Retinal pigment epithelial cell (primary cell): ENCODE results near the gene MYBPHL.
A peak's percentile ranks its signal among the peaks of the same experiment; 100 is the strongest.
"Not testable (repeated sequence)": the region's sequence is repeated elsewhere in the genome, so short reads cannot be mapped to it uniquely, and the experiment has no call there.

Experiments
- DNase-seq: peaks from one replicate; pipeline ENCODE4 v3.0.0-alpha.2; 2010; ENCODE audit warnings: low read depth
- H3K4me3 ChIP-seq: 2 replicates; pipeline ENCODE4 v1.5.1; 2011; ENCODE audit warnings: mild to moderate bottlenecking, low read length, control low read depth, moderate library complexity
- TF ChIP-seq, protein P1 (sequence below): conservative IDR thresholded peaks from 2 replicates; pipeline ENCODE4 v1.5.1; 2011; ENCODE audit warnings: low read depth, low read length, control low read depth, inconsistent platforms

MYBPHL gene

DNA sequence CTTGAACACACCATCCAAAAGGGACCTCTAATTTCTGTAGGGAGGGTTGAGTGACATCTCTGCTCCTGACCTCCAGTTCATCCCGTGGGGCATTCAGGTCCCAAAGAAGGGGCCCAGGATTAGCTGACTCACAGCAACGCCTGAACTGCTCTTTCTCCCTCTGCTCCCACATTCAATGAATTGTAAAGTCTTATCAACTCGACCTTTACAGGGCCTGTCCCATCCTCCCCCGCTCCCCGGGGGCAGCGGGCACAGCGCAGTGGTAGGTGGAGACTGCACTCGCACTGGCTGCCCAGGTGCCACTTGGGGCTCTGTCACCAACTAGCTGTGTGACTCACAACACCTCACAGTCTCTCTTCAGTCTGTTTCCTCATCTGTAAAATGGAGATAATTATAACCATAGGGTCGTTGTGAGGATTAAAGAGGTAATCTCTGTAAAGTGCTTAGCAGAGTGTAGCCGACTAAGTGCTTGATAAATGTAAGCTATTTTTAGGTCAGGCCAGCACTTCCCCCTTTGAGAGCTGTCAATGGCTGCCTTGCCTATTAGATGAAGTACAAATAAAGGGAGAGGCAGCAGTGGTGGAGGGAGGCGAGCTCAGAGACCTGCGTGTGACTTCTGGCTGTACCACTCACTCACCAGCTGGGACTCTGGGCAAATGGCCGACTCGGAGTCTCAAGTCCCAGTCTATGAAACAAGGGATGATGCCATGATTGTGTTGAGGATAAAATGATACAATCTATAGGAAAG lies 637 bp upstream of the MYBPHL start:
- peak; percentile 79 for DNase-seq
- TF ChIP-seq, protein P1, sequence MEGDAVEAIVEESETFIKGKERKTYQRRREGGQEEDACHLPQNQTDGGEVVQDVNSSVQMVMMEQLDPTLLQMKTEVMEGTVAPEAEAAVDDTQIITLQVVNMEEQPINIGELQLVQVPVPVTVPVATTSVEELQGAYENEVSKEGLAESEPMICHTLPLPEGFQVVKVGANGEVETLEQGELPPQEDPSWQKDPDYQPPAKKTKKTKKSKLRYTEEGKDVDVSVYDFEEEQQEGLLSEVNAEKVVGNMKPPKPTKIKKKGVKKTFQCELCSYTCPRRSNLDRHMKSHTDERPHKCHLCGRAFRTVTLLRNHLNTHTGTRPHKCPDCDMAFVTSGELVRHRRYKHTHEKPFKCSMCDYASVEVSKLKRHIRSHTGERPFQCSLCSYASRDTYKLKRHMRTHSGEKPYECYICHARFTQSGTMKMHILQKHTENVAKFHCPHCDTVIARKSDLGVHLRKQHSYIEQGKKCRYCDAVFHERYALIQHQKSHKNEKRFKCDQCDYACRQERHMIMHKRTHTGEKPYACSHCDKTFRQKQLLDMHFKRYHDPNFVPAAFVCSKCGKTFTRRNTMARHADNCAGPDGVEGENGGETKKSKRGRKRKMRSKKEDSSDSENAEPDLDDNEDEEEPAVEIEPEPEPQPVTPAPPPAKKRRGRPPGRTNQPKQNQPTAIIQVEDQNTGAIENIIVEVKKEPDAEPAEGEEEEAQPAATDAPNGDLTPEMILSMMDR: no peak
- peak overlapping the region; percentile 3 for H3K4me3 ChIP-seq

DNA sequence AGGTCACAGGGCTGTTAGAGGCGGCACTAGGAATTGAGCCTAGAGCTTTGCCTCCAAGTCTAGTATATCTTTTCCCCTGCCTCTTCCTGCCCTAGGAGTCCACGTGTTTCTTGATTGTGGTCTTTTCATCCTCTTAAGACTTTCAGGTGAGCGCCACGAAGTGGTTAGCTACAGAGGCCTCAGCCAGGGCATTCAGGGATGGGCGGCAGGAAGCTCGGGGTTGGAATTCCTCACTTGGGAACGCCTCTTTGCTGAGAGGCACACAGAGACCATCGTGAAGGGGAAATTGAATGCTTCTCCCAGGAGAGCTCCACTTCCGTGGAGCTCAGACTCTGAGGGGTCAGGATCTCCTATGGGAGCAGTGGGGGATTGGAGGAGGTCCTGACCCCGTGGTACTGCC lies 820 bp downstream of the MYBPHL start:
- DNase-seq: peak; percentile 46
- not testable (repeated sequence) for H3K4me3 ChIP-seq
- TF ChIP-seq, protein P1: peak; percentile 11

DNA sequence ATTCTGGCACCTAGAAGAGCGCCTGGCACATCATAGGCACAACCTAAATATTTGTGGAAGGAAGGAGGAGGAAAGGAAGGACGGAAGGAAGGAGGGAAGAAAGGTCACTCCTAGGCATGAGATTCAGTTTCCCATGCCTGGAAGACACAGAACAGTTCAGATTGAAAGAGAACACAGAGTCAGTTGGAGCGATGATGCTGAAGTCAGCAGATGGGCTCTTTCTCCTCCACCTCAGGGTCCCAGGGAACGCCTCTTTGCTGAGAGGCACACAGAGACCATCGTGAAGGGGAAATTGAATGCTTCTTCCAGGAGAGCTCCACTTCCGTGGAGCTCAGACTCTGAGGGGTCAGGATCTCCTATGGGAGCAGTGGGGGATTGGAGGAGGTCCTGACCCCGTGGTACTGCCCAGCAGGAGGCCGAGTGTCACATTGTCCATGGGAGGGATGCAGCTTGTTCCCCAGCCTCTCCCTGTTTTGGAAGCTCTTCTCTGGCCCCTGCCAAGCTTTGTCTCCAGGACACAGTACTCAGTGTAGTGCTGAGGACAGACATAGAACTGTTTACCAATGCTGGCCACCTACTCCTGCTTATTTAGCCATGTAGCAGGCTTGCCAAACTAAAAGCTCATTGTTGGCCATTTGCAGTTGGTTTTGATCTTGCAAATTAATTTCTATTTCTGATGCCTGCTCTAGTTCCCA lies 2.4 kb downstream of the MYBPHL start:
- no peak overlapping the region for H3K4me3 ChIP-seq
- DNase-seq: no peak
- TF ChIP-seq, protein P1: no peak

DNA sequence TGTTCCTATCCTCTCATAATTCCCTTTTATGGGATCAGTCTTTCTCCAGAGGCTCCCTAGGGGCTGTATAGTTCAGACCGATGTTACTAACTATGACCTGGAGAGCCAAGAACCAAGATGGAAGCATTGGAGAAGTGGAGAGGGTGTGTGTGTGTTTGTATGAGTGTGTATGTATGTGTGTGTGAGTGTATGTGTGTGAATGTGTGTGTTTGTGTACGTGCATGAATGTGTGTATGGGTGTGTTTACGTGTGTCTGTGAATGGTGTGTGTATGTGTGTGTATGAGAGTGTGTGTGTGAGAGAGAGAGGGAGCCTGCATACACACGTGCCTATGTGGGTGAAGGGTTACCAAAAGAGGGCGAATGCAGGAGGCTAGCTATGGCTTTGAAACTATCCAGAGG lies 4.9 kb downstream of the MYBPHL start:
- TF ChIP-seq, protein P1: no peak
- DNase-seq: no peak
- H3K4me3 ChIP-seq: no peak overlapping the region

DNA sequence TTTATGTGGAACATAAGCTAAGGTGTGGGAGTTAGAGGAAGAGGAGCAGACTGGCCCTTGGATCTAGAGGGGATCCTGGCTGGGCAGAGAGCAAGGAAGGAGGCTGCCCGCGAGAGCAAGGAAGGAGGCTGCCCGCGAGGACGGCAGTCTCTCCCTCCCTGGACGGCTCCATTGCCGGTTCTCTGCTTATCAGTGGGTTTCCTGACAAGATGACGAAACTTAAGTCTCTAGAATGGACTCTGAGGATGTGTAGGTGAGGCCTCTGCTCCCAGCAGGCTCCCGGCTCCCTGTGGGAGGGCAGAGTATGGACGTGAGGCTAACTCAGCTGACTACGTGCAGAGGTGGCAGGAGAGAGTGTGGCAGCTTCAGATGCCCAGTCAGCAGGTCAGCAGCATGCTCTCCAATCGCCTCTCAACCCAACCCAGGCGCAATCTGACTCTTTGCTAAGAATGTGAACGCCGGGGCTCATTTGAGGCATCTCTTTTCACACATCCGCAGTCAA lies 6.1 kb downstream of the MYBPHL start:
- no peak for DNase-seq
- TF ChIP-seq, protein P1: no peak
- no peak overlapping the region for H3K4me3 ChIP-seq

DNA sequence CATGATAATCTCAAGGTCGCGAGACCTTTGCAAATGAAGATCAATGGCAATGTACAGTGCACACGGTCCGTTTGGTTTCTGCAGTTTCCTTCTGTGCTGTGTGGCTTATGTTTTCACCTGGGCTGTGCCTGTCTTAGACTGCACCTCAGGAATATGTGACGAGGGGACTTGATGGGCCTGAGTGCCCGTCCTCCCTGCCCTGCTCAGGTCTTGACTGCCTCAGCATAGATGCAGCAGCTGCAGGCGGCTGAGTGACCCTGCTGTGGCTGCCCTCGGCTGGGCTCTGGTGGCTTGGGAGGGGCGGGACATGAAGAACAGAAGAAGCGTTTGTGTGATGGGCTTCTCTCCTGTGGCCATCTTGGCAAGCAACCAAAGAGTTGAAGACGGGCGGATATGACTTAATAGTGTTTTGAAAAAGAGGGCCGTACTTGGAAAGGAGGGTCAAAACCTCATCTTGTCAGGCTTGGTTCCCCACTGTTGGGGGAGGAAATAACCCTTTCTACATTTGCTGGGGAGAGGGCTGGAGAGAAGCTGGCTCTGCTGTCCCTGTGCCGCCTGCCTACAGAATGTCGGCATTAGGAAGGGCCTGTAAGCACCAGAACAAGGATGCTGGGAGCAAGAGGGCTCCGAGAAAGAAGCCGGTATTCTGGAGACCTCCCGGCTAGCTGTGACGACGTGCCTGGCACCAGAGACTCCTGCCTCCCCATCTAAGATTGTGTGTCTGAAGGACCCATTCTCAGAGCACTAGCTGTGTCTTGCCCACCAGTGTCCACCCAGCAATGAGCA lies 7.1 kb downstream of the MYBPHL start:
- TF ChIP-seq, protein P1: no peak
- no peak for DNase-seq
- H3K4me3 ChIP-seq: no peak overlapping the region
